Epithelial cell of umbilical artery (primary cell): ENCODE data around the gene ADGRG6. TPM values are rescaled to one million over a fixed set of nuclear protein-coding genes. Genes with fewer than 3 reads are reported as not detected.

Source experiments
- total RNA-seq: library from RNA; depleted of rRNA; stranded (reverse); fragments of >200 nt; gene quantifications from 2 replicates; pipeline ENCODE4 v1.2.3, GENCODE V29; 2014

ADGRG6 gene
- 158 and 199 TPM in 2 replicates for total RNA-seq

GRCh38 chr6:142301651-142302391, at the start of gene ADGRG6:
Gene ADGRG6, plus strand, starts transcription at chr6:142302007. Its CDS starts 323 bp downstream, at chr6:142302330.

Other genes starting within 250 kb of the ADGRG6 start
- gene GJE1, start 169.1 kb upstream of the ADGRG6 start, total RNA-seq, result not detected in 2 replicates
- gene NMBR, start 154.9 kb upstream of the ADGRG6 start, total RNA-seq, result not detected in 2 replicates
- 38.3 and 50.8 TPM in 2 replicates for gene VTA1, start 154.7 kb upstream of the ADGRG6 start, total RNA-seq